Measurements from ENCODE around the gene ZNF236.
"Not testable (repeated sequence)": the region's sequence is repeated elsewhere in the genome, so short reads cannot be mapped to it uniquely, and the experiment has no call there.

Gene ZNF236

GRCh38 chr18:76822506-76823160 is at the start of gene ZNF236:
ZNF236 (plus strand) TSS chr18:76822557; CDS start chr18:76822608, 51 bp downstream.
- peak; percentile 64 to 83 for DNase-seq

GRCh38 chr18:76772665-76773064 is 49.7 kb upstream of the ZNF236 start:
- DNase-seq, result no peak

- not testable (repeated sequence) for DNase-seq
These were observed 45.3 kb upstream of the ZNF236 start for GRCh38 chr18:76777036-76777435.

DNA sequence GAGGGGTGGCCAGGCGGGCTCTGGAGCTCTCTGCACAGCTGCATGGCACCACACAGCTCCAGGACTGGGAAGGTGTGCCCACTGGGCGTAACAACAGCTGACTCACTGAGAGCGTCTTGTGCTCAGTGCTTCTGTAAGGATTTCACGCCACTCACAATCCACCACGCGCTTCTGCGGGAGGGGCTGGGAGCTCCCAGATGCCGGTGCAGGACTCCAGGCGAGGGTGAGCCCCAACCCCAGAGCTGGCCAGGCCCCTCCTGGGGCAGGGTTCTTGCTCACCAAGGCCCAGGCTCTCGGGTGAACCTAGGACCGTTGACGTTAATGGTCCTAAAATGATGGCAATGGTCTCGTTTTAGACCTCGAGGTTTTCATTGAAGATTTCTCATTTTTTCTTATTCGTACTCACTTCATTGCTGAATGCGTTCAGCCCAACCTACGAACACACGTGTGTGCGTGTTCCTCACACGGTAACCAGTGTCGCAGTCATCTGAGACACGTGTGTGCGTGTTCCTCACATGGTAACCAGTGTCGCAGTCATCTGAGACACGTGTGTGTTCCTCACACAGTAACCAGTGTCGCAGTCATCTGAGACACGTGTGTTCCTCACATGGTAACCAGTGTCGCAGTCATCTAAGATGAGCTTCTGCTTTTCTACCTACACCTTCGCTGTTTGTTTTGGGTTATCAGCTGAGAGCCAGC is 38.4 kb upstream of the ZNF236 start:
- DNase-seq, result no peak

DNA sequence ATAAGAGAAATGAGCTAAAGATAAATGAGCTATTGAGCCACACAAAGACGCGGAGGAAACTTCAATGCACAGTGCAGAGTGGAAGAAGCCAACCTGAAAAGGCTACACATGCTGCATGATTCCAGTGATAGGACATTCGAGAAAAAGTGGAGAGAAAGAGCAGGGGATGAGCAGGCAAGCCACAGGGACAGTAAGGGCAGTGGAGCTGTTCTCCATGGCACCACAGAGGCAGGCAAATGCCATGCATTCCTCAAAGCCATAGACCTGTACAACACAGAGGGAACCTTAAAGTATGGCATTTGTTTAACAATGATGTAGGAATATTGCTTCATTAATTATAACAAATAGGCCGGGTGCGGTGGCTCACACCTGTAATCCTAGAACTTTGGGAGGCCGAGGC is 36.5 kb upstream of the ZNF236 start:
- DNase-seq, result no peak

- DNase-seq, result no peak
These were observed 33.6 kb upstream of the ZNF236 start for GRCh38 chr18:76788571-76789317.

DNA sequence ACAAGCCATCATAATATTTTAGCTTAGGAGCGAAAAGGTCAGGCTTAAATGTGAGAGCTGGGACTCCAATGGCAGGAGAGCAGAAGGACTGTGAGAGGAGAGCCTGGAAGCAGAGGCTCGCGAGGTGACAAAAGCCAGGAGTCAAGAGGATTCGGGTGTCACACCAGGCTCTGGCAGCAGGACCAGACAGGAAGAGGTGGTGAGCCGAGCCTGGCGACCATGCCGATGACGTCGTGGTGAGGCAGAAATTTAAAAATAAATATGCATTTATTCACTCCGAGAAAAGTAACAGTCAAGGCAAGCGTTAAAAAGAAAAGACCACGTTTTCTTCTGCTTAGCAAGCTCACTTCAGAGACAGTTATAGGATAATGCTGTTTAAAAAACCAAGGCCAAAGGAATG is 31.3 kb upstream of the ZNF236 start:
- no peak for DNase-seq

- no peak for DNase-seq
These were observed 30.7 kb upstream of the ZNF236 start for GRCh38 chr18:76791642-76792041.

GRCh38 chr18:76794326-76794725 is 28.0 kb upstream of the ZNF236 start:
- no peak for DNase-seq

- DNase-seq, result peak; percentile 52 to 54
These were observed 20.5 kb upstream of the ZNF236 start for GRCh38 chr18:76801567-76802505.

- DNase-seq, result no peak
These were observed 18.9 kb upstream of the ZNF236 start for GRCh38 chr18:76803413-76803812.

DNA sequence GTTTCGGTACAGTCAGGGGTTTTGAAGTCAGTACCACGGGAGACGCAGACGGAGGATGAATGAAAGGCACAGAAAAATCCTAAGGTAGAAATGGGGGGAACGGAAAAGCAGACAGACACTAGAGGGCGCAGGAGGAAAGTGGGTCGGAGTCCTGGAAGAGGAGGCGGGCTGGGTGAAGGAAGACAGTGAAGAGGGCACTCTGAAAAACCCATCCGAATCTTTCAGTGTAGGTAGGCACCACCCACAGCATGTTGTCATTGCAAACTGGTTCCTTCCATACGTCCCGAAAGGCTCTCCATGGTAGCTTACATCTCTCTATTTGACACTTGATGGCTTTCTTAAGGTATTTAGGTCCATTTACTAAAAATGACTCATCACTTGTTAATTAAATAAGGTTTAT is 18.5 kb upstream of the ZNF236 start:
- DNase-seq, result peak; percentile 52 to 73

GRCh38 chr18:76805221-76805620 is 17.1 kb upstream of the ZNF236 start:
- DNase-seq, result no peak

DNA sequence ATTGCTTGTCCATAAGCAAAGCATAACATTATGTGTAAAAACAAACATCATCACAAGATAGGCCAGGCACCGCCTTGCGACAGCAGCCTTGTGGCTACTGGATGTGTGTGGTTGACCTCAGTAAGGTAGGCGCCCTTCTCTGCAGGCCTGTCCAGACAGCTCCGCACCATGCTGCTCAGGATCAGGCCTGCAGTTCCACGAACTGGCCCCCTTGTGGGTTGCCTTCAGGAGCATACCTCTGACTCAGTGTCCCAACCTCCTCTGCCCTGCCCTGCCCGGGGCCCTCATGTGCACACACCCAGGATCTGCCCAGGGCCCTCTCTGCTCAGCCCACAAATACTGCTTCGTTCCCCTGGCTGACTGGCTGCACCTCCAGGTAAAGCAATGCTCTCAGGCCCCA is 16.1 kb upstream of the ZNF236 start:
- no peak for DNase-seq

DNA sequence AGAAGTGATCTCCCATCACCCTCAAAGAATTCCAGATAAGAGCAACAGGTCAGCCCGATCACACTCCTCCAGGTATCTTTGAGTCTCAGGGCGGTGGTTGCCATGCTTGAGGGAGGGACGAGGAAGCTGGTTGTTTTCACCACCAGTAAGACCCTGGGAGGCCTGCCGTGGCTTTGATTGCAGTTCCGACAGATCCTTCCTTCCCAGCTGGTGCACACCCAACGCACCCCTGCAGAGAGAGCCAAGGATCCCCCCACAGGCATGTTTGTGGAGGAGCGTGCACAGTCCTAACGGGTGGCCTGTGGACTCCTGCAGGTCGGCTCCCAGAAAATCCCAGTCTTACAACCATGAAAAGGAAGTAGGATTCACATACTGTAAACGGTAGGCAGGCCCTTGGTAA is 13.8 kb upstream of the ZNF236 start:
- DNase-seq, result no peak

DNA sequence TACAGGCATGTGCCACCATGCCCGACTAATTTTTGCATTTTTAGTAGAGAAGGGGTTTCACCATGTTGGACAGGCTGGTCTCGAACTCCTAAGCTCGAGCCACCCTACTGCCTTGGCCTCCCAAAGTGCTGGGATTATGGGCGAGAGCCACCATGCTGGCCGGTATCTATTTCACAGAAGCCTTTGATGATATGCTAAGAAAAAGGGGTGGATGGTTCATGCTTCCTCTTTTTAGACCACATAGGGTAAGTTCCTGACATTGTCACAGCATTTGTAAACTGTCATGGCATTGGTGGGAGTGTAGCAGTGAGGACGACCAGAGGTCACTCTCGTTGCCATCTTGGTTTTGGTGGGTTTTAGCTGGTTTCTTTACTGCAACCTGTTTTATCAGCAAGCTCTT is 10.8 kb upstream of the ZNF236 start:
- DNase-seq, result not testable (repeated sequence)

GRCh38 chr18:76814256-76814655 is 8.1 kb upstream of the ZNF236 start:
- DNase-seq, result no peak

GRCh38 chr18:76816127-76816526 is 6.2 kb upstream of the ZNF236 start:
- no peak for DNase-seq

DNA sequence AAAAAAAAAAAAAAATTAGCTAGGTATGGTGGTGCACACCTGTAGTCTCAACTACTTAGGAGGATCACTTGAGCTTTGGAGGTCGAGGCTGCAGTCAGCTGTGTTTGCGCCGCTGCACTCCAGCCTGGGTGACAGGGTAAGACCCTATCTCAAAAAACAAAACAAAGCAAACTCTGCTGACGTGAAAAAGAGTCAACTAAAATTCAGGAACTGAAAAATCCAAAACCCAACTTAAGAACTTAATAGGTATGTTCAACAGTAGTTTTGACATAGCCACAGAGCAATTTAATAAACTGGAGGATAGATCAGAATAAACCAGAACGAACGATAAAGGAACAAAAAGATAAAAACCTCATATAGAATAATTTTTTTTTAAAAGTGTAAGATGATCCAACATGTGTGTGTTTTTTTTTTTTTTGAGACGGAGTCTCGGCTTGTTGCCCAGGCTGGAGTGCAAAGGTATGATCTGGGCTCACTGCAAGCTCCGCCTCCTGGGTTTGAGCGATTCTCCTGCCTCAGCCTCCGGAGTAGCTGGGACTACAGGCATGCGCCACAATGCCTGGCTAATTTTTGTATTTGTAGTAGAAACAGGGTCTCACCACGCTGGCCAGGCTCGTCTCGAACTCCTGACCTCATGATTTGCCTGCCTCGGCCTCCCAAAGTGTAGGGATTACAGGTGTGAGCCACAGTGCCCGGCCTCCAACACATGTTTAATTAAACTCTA is 4.3 kb upstream of the ZNF236 start:
- DNase-seq, result no peak

GRCh38 chr18:76819411-76820136 is 2.8 kb upstream of the ZNF236 start:
- DNase-seq, result no peak

GRCh38 chr18:76821356-76821874 is 942 bp upstream of the ZNF236 start:
- DNase-seq, result peak in 1 of 2 experiments; percentile 8

Data from NCI-H2081 (cell line).